Limb (tissue), 2 donors: Measurements from ENCODE around the gene IFT25.

Source experiments
- DNase-seq, 2 donors: peaks; one replicate each; pipeline ENCODE4 v3.0.0-alpha.2; 2016; ENCODE audit errors: extremely low spot score in 2 of 2

The IFT25 gene

GRCh38 chr1:53929246-53929960 is 16.1 kb downstream of the IFT25 start:
- DNase-seq: peak in 1 of 2 donors; percentile 65

DNA sequence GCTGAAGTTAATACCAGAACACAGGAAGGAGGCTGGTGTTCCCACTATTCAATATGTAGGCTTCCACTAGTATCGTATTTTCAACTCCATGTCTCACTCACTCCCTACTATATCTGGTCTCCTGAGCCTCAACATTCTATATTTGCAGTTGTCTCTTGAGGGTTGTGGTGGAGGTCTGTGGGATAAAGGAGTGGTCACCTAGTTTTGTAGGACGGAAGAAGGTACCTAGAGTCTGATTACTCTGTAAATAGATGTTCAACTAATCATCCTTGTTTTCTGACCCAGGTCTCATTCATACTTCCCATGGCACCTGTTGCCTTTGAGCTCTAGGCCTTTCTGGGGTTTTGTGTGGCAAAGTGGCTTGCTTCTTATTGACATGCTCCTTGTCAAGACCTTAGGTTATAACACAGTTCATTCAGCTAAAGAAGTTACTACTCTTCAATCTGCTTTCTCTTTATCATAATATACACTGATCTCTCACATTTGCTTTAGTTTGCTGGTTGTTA is 18.1 kb downstream of the IFT25 start:
- DNase-seq: no peak

- no peak for DNase-seq
Measured at GRCh38 chr1:53919675-53920066, 25.8 kb downstream of the IFT25 start.

DNA sequence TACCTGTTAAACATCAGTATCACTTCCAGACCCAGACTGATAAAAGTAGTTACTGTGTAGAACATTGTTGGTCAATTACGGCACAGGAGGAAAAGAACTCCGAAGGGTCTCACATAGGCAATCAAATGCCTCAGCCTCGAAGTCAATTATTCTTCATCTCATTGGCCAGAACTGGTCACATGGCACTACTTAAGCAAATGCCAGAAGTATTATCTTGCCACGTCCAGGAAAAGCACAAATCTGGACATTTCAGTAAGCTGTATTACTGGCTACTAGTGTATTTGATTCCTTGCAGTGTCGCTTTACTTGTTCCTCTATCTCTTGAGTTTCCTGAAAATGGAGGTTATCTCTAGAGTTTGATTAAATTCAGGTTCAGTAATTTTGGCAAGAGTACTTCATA is 27.2 kb downstream of the IFT25 start:
- no peak for DNase-seq

DNA sequence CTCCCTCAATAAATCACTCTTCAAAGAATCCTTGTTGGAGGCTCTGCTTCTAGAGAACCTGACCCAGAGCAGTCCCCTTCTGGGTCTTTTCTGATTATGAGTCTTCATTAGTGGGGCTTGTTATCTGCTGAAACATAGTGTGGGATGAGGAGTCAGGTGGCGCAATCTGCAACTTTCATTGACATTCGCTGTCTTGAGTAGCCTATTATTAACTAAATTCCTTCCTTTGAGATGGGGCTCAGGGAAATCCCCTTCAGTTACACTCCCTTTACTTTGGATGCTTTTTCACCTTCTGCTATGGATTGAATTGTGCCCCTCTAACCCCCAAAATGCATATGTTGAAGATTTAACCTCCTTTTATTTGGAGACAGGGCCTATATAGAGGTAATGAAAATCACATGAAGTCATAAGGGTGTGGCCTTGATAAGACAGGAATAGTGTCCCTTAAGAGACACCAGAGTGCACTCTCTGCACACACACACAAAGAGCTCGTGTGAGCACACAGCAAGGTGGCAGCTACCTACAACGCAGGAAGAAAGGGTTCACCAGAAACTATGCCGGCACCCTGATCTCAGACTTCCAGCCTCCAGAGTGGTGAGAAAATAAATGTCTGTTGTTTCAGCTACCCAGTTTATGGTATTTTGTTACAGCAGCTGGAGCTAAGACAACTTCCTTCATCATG is 32.0 kb downstream of the IFT25 start:
- no peak for DNase-seq

- no peak for DNase-seq
Measured at GRCh38 chr1:53911442-53911841, 34.1 kb downstream of the IFT25 start.

DNA sequence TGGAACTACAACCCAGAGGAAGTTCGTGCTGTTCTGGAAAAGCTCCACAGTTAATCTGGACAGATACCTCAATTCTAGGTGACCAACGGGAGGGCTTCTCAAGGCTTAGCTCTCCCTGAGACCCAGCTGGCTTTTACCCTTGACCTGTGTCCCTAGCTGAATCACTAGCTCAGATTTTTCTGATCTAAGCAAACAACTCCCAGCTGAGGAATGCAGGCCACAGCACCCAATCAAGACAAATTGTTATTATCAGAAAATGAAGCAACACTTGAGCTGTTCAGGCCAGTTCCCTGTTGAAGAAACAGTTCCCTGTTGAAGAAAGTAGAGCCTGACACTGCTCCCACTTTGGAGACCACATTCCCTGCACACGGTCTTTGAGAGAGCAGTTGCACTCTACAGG is 35.6 kb downstream of the IFT25 start:
- no peak for DNase-seq

DNA sequence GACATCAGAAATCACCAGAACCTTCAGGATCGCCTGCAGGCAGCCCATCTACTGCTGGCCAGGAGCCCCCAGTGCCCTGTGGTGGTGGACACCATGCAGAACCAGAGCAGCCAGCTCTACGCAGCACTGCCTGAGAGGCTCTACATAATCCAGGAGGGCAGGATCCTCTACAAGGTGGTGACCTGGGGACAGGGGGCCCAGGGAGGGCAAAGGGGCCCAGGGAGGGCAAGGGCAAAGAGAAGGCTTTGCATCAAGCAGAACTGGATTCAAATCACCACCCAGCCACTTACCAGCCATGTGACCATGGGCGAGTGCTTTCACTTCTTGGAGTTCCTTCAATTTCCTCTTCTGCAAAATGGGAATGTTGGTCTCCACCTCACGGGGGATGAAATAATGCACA is 39.4 kb downstream of the IFT25 start:
- no peak for DNase-seq

DNA sequence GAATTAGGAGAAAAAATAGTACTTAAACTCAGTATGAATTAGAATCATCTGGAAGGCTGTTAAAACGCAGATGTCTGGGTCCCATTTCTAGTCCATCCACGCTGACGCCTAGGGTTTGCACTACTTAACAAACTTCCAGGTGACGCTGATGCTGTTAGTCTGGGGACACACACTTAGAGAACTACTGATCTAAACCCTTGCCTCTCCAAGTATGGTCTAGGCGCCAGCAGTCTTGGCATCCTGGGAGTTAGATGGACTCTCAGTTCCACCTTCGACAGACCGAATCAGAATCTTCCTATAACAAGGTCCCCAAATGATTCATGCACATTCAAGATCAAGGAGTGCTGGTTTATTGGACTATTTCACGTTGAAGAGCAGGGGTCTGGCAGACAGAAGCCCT is 40.0 kb downstream of the IFT25 start:
- no peak for DNase-seq

DNA sequence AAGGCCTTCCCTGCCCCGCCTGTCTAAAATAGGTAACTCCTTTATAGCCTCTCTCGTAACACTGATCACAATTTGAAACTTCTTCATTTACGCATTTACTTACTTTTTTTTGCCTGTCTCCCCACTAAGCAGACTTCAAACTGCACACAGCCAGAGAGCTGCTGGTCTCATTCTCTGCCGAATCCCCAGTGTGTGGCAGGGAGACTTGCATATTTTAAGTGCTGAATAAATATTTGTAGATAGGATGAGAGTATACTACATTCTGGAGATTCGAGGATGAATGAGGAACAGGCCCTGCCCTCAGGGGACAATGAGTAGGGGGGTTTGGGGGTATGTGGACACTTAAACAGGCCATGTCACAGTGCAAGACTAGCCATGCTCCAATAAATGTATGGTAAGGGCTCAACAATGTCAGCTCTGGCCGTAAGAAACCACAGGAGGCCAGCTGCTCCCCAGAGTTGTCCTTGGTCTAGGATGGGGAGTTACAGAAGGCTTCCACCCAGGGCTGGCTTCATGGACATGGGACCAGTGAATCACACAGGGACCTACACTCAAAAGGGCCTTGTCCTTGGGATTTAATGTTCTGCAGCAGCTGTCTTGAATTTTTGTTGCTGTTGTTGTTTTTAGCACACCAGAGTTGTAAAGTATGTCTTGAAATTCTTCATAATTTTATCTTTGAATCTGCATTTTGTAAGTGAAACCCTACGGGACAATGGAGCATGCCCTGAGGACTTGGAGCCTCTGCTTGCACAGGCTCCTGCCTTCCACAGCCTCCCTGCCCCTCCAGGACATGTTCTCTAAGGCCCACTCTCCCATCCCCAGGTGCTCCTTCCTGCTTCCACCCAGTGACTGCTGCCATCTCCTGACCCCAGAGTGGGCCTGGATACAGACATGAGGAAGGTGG is 43.0 kb downstream of the IFT25 start:
- no peak for DNase-seq

DNA sequence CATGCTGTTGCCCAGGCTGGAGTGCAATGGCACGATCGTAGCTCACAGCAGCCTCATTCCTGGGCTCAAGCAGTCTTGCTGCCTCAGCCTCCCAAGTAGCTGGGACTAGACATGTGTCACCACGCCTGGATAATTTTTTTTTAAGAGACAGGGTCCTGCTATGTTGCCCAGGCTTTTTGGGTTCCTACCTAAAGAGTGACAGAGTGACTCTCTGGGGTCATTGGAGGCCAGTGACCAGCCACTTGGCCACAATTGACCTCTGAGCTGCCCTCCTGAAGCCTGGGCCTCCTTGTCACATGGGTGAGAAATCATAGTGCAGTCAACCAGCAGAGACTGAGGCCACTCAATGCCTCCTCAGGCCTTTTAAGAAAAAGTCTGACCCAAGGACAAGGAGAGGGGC is 45.8 kb downstream of the IFT25 start:
- no peak for DNase-seq

DNA sequence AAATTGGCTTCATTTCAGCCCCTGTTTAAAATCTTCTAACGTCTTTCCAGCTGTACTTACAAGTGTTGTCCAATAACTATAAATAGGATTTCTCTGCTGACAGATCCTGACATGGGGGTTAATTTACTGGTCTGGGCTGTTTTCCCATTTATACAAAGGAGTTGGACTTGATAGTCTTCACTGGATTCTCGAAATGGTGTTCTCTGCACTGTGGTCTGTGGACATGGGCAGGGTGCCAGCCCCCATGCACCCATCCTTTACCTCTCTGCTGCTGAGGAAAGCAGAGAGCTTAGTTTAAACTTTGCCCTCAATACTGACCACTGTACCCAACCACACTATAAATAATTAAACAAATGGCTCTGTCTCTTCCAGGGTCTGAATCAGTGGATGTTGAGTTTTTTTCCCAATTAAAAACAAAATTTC is 46.3 kb downstream of the IFT25 start:
- peak; percentile 60 for DNase-seq

- DNase-seq: peak in 1 of 2 donors; percentile 29
Measured at GRCh38 chr1:53896635-53897229, 48.8 kb downstream of the IFT25 start.

DNA sequence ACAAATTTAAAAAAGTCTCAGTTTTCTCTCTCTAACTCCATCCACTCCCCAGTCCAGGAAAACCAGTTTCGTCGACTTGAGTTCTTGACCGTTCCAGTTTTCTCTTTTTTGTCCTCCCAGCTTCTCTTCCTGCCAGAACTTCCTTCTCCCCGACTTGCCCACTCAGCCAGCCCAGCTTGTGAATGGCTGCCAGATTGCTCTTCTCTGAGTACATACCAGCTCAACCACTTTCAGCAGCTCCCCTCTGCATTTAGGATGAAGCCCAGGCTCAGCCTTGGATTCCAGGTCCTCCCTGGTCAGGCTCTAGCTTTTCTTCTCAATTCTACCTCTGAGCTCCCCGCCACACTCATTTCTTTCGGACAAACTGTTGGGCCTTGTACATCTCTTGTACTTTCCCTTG is 50.1 kb downstream of the IFT25 start:
- DNase-seq: no peak

- DNase-seq: no peak
Measured at GRCh38 chr1:53894644-53895043, 50.9 kb downstream of the IFT25 start.

DNA sequence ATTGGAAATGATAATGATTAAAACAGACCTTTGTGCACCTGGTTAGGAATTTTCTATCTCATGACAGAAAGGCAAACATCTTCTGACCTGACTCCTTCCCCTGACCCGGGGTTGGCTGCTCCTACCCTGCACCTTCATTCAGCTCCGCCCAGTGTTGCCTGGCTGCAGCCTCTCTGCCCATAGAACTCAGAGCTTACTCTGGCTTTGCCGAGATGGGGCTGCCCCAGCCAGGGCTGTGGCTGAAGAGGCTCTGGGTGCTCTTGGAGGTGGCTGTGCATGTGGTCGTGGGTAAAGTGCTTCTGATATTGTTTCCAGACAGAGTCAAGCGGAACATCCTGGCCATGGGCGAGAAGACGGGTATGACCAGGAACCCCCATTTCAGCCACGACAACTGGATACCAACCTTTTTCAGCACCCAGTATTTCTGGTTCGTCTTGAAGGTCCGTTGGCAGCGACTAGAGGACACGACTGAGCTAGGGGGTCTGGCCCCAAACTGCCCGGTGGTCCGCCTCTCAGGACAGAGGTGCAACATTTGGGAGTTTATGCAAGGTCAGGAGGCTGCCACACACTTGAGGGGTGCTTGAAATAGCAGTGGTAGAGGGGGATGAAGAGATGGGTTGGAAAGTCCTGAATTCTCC is 51.4 kb downstream of the IFT25 start, which contains the start of gene DIO1:
TSS of gene DIO1 (plus strand) at position 189 of the 638 bp plus-strand sequence. CDS start at position 213, 24 bp downstream.
- DNase-seq: no peak

DNA sequence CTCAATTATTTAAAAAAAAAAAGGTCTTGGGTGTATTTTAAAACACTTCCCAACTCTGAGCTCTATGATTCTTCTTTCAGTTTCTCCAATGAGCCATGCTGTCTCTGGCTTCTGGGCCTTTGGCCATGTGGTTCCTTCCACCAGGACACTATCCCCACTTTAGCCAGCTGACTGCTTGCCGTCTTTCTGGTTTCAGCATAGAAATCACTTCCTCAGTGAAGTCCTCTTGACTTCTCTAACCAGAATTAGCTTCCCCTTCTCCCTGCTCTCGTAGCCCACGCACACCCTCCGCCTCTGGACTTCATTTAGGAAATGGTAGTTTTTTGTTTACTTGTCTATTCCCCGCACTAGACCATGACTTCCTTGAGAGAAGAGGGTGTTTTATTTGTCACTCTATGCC is 52.6 kb downstream of the IFT25 start:
- DNase-seq: no peak

DNA sequence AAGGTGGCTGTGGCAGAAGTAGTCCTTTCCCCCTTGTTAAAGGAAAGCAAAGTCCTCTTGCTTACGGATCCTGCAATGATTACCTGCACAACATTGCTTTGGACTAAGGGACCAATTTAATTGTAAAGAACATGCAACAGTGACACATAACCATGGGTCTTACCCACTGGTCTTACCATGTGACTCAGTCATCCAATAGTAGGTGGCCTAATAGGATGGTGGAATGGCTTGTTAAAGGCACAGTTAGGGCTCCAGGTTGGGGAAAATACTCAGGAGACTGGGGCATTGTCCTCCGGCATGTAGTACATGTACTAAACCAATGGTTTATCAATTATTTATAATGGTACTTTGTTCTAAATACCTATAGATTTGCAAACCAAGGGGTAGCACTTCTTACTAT is 53.8 kb downstream of the IFT25 start:
- DNase-seq: no peak

DNA sequence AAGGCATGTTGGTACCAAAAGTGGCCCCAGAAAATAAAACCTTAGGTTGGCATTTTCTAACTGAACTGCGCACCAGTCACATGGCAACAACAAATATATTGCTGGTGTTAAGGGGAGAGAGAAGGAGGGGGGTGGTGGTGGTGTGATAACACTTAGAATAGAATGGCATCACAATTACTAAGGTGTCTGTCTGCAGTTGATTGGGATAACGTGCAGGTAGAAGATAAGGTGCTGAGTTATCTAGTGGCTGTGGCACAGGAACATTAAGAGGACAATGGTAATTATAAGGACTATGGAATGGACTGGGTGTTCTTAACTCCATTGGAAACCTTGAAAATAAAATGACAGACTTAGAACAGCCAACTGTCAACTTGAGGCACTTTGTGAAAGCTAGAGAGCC is 54.5 kb downstream of the IFT25 start:
- no peak for DNase-seq

GRCh38 chr1:53890522-53890941 is 55.0 kb downstream of the IFT25 start:
- DNase-seq: no peak
